NB4 (cell line): ENCODE measurements around the gene OPRL1.

Experiments
- DNase-seq: peaks from one replicate; pipeline ENCODE4 v3.0.0; 2010; ENCODE audit warnings: low read depth
- H3K4me3 ChIP-seq: one replicate; pipeline ENCODE4 v1.5.1; 2011; ENCODE audit warnings: mild to moderate bottlenecking, low read depth, low read length, moderate library complexity
- MYC ChIP-seq: IDR thresholded peaks from 2 replicates; pipeline ENCODE4 v1.6.1; 2011; ENCODE audit warnings: low read depth, low read length
- POLR2A ChIP-seq: IDR thresholded peaks from 2 replicates; pipeline ENCODE4 v1.6.1; 2011; ENCODE audit warnings: mild to moderate bottlenecking; ENCODE audit not compliant: insufficient read length; ENCODE audit errors: extremely low read depth
- TF ChIP-seq, protein P1 (sequence below): IDR thresholded peaks from one replicate; pipeline ENCODE4 v1.5.1; 2012; ENCODE audit warnings: low read depth, low read length
- TF ChIP-seq, protein P2 (sequence below): IDR thresholded peaks from 2 replicates; pipeline ENCODE4 v1.6.1; 2011; ENCODE audit warnings: low read depth, low read length

The OPRL1 gene

DNA sequence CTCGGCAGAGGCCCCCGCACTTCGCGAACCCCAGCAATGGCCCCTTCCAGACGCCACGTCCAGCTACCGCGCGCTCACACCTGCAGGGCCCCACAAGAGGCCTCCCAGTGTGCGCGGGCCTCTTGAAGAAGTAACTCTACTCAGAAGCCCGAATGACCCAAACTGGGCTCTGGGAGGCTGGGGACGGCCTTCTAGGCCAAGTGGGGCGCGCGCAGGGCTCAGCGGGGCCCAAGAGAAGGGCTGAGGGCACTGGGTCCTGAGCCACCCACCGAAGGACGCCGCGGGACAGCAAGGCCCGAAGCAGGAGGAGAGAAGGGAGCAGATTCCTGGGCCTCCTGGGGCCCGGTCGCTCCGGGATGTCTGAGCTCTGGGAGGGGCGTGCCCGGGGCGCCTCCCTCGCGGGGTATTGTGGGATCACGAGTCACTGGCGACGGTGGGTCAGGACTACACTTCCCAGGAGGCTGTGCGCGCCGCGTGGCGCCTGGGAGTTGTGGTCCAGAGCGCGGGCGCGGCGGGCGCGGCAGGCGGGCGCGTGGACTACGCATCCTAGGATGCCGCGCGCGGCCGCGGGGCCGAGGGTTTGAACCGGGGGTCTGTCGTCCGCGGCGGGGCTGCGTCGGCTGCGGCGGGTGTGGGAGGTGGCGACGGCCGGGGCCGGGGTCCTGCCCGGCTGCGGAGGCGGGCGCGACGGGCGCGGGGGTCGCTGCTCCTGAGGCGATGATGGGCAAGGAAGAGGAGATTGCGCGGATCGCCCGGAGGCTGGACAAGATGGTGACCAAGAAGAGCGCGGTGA is 17.1 kb upstream of the OPRL1 start, which contains the start of gene TCEA2:
TSS of gene TCEA2 (plus strand) at position 603 of the 793 bp plus-strand sequence. CDS start at position 718, 115 bp downstream.
- H3K4me3 ChIP-seq: peak within 1 kb of the TSS; percentile 56
- peak; percentile 93 for TF ChIP-seq MYC
- peak; percentile 58 for TF ChIP-seq POLR2A
- TF ChIP-seq, protein P1, sequence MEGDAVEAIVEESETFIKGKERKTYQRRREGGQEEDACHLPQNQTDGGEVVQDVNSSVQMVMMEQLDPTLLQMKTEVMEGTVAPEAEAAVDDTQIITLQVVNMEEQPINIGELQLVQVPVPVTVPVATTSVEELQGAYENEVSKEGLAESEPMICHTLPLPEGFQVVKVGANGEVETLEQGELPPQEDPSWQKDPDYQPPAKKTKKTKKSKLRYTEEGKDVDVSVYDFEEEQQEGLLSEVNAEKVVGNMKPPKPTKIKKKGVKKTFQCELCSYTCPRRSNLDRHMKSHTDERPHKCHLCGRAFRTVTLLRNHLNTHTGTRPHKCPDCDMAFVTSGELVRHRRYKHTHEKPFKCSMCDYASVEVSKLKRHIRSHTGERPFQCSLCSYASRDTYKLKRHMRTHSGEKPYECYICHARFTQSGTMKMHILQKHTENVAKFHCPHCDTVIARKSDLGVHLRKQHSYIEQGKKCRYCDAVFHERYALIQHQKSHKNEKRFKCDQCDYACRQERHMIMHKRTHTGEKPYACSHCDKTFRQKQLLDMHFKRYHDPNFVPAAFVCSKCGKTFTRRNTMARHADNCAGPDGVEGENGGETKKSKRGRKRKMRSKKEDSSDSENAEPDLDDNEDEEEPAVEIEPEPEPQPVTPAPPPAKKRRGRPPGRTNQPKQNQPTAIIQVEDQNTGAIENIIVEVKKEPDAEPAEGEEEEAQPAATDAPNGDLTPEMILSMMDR: no peak
- TF ChIP-seq, protein P2, sequence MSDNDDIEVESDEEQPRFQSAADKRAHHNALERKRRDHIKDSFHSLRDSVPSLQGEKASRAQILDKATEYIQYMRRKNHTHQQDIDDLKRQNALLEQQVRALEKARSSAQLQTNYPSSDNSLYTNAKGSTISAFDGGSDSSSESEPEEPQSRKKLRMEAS: peak; percentile 89
- peak; percentile 96 for DNase-seq

DNA sequence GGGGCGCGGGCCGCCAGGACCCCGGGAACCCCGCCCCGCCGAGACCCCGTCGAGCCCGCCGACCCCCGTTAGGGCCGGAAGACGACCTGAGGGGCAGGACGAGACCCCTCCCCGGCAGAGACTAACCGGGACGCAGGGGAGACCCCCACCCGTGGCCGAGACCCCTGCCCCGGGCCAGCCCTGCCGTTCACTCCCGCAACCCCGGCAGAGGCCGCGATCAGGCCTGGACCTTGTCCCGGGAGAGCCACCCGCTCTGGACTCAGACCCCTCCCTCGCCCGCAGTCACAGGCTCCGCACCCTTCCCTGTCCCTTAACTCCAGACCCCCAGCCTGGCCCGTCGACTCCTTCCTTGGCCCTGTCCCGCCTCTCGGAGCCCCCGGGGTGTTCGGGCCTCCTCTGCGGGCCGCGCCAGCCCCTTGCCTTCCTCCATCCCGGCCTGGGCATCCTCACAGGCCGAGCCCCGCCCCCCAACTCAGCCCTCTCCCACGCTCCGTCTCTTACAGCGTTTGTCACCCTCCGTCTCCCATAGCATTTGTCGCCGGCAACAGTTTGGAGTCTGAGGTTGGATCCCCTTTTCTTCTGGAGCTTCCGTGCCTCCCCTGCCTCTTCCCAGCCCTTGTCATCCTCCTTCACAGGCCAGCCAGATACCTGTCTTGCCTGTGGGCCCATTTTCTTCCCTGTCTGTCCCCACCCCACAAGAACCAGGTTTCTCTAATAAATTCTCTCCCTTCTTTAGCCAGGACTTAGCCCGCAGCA is 16.3 kb upstream of the OPRL1 start:
- peak; percentile 29 for DNase-seq
- TF ChIP-seq POLR2A (no peak), MYC (no peak)
- TF ChIP-seq, protein P2: no peak
- TF ChIP-seq, protein P1: no peak
- peak overlapping the region; percentile 56 for H3K4me3 ChIP-seq

DNA sequence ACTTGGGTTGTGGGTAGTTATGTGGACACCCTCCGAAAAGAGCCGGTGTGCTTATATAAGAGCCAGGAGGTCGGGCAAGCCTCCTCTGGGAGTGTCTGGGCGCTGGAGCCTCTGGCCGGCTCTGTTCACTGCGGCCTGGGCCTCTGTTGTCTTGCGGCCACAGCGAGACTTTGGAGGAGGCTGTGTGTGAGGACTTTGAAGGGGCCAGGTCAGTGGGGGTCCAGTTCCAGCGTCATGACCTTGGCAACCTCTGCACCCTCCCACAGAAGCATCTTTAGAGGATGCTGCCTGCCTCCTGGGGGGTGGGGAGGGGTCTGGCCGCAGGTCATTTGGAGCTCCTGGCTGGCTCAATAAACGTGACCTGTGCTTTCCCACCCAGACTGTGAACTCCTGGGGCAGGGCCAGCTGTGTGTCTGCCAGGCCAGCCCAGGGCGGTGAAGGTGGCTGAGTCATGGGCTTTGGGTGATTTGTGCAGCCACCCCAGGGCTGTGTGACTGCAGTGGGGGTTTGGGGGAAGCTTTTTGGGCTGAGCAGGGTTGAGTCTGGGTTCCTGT is 15.7 kb upstream of the OPRL1 start:
- no peak for TF ChIP-seq MYC
- TF ChIP-seq, protein P2: no peak
- TF ChIP-seq, protein P1: no peak
- no peak for TF ChIP-seq POLR2A
- H3K4me3 ChIP-seq: no peak overlapping the region
- peak; percentile 37 for DNase-seq

DNA sequence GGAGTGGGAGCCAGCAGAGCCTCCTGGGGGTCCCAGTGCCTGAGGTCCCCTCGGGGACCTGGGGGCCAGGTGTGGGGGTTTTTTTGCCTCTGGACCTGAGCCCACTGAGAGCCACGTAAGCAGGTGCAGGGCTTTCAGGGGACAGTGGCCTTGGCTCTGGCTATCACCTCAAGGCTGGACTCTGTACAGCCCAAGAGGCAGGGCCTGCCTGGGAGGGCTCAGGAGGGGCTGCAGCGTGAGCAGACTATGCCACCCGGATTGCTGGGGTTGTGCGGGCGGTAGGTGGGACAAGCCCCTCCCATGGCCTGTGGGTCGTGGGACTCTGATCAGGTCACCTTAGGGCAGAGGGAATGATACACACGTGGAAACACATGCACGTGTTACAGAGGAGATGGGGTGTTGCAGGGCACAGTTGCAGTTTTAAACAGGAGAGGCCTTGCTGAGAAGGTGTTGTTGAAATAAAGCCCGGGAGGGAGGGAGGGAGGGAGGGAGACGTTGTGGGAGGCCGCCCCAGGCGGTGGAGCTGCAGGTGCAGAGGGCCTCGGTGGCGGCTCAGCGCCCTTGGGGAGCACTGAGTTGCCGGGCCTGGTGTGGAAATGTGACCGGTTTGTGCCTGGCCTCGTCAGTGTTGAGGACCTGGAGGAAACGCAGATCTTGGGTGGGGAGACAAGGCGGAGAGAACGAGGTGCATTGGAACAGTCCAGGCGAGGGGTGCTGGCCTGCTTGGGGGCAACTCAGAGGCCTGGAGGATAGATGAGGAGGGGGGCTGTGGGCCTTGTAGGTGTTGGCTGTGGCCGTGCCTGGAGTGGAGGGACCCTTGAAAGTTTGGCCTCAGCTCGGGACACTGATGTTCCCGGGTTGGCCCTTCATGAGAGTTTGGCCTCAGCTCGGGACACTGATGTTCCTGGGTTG is 14.6 kb upstream of the OPRL1 start:
- TF ChIP-seq, protein P1: no peak
- TF ChIP-seq MYC (no peak; the same call in 1 of the 2 replicates), POLR2A (no peak)
- TF ChIP-seq, protein P2: peak; percentile 83
- H3K4me3 ChIP-seq: no peak overlapping the region
- peak; percentile 61 for DNase-seq

DNA sequence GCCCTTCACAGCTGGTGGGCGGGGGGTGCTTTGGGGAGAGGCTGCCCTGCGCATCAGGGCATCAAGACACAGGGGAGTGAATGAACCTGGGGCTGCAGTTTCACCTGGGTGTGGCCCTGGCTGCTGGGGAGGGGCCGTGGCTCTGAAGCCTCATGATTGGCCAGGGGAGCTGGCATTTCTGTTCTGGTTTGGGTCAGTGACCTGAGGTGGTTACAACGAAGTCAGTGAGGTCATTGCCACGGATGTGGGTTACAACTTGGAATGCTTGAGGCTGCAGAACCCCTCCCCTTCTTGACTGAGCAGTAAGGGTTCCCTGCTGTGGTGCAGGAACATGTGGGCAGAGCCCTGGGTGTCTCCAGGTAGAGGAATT is 13.9 kb upstream of the OPRL1 start:
- DNase-seq: peak; percentile 89
- TF ChIP-seq, protein P2: peak; percentile 28; the same call in 1 of the 2 replicates
- TF ChIP-seq, protein P1: no peak
- TF ChIP-seq MYC: no peak
- H3K4me3 ChIP-seq: no peak overlapping the region
